Measurements from ENCODE around the gene EIPR1. TPM values are rescaled to one million over a fixed set of nuclear protein-coding genes. Genes with fewer than 3 reads are reported as not detected.

Gene EIPR1
- total and polyA plus RNA-seq, 4 donors, result 12.0 to 26.8 (median 23.4) TPM

GRCh38 chr2:3323360-3324035 lies 54.1 kb downstream of the EIPR1 start:
- H3K9me3 ChIP-seq (ENCODE audit: control insufficient read depth in 4 of 4, insufficient read depth in 3 of 4, low read length in 3 of 4), result no peaks in the 10 kb centered on the region

GRCh38 chr2:3322311-3322970 lies 55.2 kb downstream of the EIPR1 start:
- no peaks in the 10 kb centered on the region for H3K4me1 ChIP-seq (ENCODE audit: control insufficient read depth in 5 of 5, insufficient read depth in 5 of 5, low read length in 5 of 5)
- no peaks in the 10 kb centered on the region for H3K9me3 ChIP-seq (ENCODE audit: control insufficient read depth in 4 of 4, insufficient read depth in 3 of 4, low read length in 3 of 4)
- peaks cover 0 to 21% (median 0%) of the 10 kb centered on the region in 4 donors for H3K36me3 ChIP-seq (ENCODE audit: control insufficient read depth in 4 of 4, insufficient read depth in 4 of 4, low read length in 4 of 4)
- ATAC-seq (ENCODE audit: insufficient read depth, low FRiP score) (no peak), DNase-seq (no peak)
- 95 to 98% methylated on average over 18 of the region's 18 CpGs for WGBS, 2 donors
- H3K9ac ChIP-seq (ENCODE audit: insufficient read depth in 1 of 2, low read length in 2 of 2), result no peak overlapping the region
- no peaks in the 10 kb centered on the region for H3K27me3 ChIP-seq (ENCODE audit: control insufficient read depth in 3 of 3, insufficient read depth in 3 of 3, low read length in 2 of 3)
- no peak for TF ChIP-seq CTCF (IDR thresholded peaks at IDR 0.05; ENCODE audit: control extremely low read depth, extremely low read depth)
- H3K27ac ChIP-seq (ENCODE audit: low read depth in 1 of 2, low read length in 1 of 2), result no peak overlapping the region
- no peak overlapping the region for H3K4me3 ChIP-seq

More at GRCh38 chr2:3323360-3324035, 54.1 kb downstream of the EIPR1 start:
- Histone ChIP-seq H3K36me3 (ENCODE audit: control insufficient read depth in 4 of 4, insufficient read depth in 4 of 4, low read length in 4 of 4) (peaks cover 0 to 19% (median 0%) of the 10 kb centered on the region in 4 donors), H3K9ac (ENCODE audit: insufficient read depth in 1 of 2, low read length in 2 of 2) (no peak overlapping the region), H3K27ac (ENCODE audit: low read depth in 1 of 2, low read length in 1 of 2) (no peak overlapping the region), H3K4me1 (ENCODE audit: control insufficient read depth in 5 of 5, insufficient read depth in 5 of 5, low read length in 5 of 5) (no peaks in the 10 kb centered on the region), H3K4me3 (no peak overlapping the region), H3K27me3 (ENCODE audit: control insufficient read depth in 3 of 3, insufficient read depth in 3 of 3, low read length in 2 of 3) (no peaks in the 10 kb centered on the region)
- TF ChIP-seq CTCF (IDR thresholded peaks at IDR 0.05; ENCODE audit: control extremely low read depth, extremely low read depth), result no peak
- WGBS, 2 donors, result 92 to 93% methylated on average over 19 of the region's 19 CpGs
- DNase-seq (no peak), ATAC-seq (ENCODE audit: insufficient read depth, low FRiP score) (no peak)

- H3K4me3 ChIP-seq, result no peak overlapping the region
- no peaks in the 10 kb centered on the region for H3K9me3 ChIP-seq (ENCODE audit: control insufficient read depth in 4 of 4, insufficient read depth in 3 of 4, low read length in 3 of 4)
- ATAC-seq (ENCODE audit: insufficient read depth, low FRiP score) (no peak), DNase-seq (no peak)
- TF ChIP-seq CTCF (IDR thresholded peaks at IDR 0.05; ENCODE audit: control extremely low read depth, extremely low read depth), result no peak
- no peaks in the 10 kb centered on the region for H3K4me1 ChIP-seq (ENCODE audit: control insufficient read depth in 5 of 5, insufficient read depth in 5 of 5, low read length in 5 of 5)
- no peak overlapping the region for H3K9ac ChIP-seq (ENCODE audit: insufficient read depth in 1 of 2, low read length in 2 of 2)
- 90 to 97% methylated on average over 17 of the region's 17 CpGs for WGBS, 2 donors
- no peak overlapping the region for H3K27ac ChIP-seq (ENCODE audit: low read depth in 1 of 2, low read length in 1 of 2)
- peaks cover 0 to 21% (median 0%) of the 10 kb centered on the region in 4 donors for H3K36me3 ChIP-seq (ENCODE audit: control insufficient read depth in 4 of 4, insufficient read depth in 4 of 4, low read length in 4 of 4)
- H3K27me3 ChIP-seq (ENCODE audit: control insufficient read depth in 3 of 3, insufficient read depth in 3 of 3, low read length in 2 of 3), result no peaks in the 10 kb centered on the region
These were observed 55.8 kb downstream of the EIPR1 start for GRCh38 chr2:3321825-3322224.
